ENCODE results near the gene TMEM30B.

The TMEM30B gene

GRCh38 chr14:61284001-61284400 lies 2.9 kb upstream of the TMEM30B start:
- WGBS (ENCODE audit: insufficient coverage, insufficient read length), result no CpG with 5 or more reads among the region's 3 CpGs
- H3K4me3 ChIP-seq (ENCODE audit: low read length), result no peak overlapping the region
- DNase-seq (ENCODE audit: low read depth, low spot score), result no peak

GRCh38 chr14:61282746-61283145 lies 1.6 kb upstream of the TMEM30B start:
- H3K27me3 ChIP-seq (ENCODE audit: control insufficient read depth, insufficient read depth, low read length), result peaks cover 10% of the 10 kb centered on the region
- H3K4me3 ChIP-seq (ENCODE audit: low read length), result no peak overlapping the region
- no peaks in the 10 kb centered on the region for H3K4me1 ChIP-seq (ENCODE audit: control insufficient read depth, insufficient read depth, low read length)
- H3K36me3 ChIP-seq (ENCODE audit: control insufficient read depth, insufficient read depth, low read length), result no peaks in the 10 kb centered on the region
- no CpG with 5 or more reads among the region's 2 CpGs for WGBS (ENCODE audit: insufficient coverage, insufficient read length)
- DNase-seq (ENCODE audit: low read depth, low spot score), result no peak
- H3K9me3 ChIP-seq (ENCODE audit: control insufficient read depth, insufficient read depth, low read length), result no peaks in the 10 kb centered on the region
- H3K27ac ChIP-seq (ENCODE audit: low read length), result no peak overlapping the region

More at GRCh38 chr14:61284001-61284400, 2.9 kb upstream of the TMEM30B start:
- no peaks in the 10 kb centered on the region for H3K36me3 ChIP-seq (ENCODE audit: control insufficient read depth, insufficient read depth, low read length)
- H3K27ac ChIP-seq (ENCODE audit: low read length), result no peak overlapping the region
- H3K4me1 ChIP-seq (ENCODE audit: control insufficient read depth, insufficient read depth, low read length), result no peaks in the 10 kb centered on the region
- H3K27me3 ChIP-seq (ENCODE audit: control insufficient read depth, insufficient read depth, low read length), result peaks cover 10% of the 10 kb centered on the region
- no peaks in the 10 kb centered on the region for H3K9me3 ChIP-seq (ENCODE audit: control insufficient read depth, insufficient read depth, low read length)

GRCh38 chr14:61281948-61282275 lies 774 bp upstream of the TMEM30B start:
- no peak for DNase-seq (ENCODE audit: low read depth, low spot score)
- Histone ChIP-seq H3K27ac (ENCODE audit: low read length) (no peak overlapping the region), H3K4me1 (ENCODE audit: control insufficient read depth, insufficient read depth, low read length) (no peaks in the 10 kb centered on the region), H3K4me3 (ENCODE audit: low read length) (no peak overlapping the region), H3K36me3 (ENCODE audit: control insufficient read depth, insufficient read depth, low read length) (no peaks in the 10 kb centered on the region), H3K9me3 (ENCODE audit: control insufficient read depth, insufficient read depth, low read length) (no peaks in the 10 kb centered on the region), H3K27me3 (ENCODE audit: control insufficient read depth, insufficient read depth, low read length) (peaks cover 10% of the 10 kb centered on the region)
- no CpG with 5 or more reads among the region's 1 CpG for WGBS (ENCODE audit: insufficient coverage, insufficient read length)

GRCh38 chr14:61280526-61281185 lies 482 bp downstream of the TMEM30B start:
- WGBS (ENCODE audit: insufficient coverage, insufficient read length), result no CpG with 5 or more reads among the region's 81 CpGs
- Histone ChIP-seq H3K27me3 (ENCODE audit: control insufficient read depth, insufficient read depth, low read length) (peaks cover 10% of the 10 kb centered on the region), H3K36me3 (ENCODE audit: control insufficient read depth, insufficient read depth, low read length) (no peaks in the 10 kb centered on the region), H3K4me1 (ENCODE audit: control insufficient read depth, insufficient read depth, low read length) (no peaks in the 10 kb centered on the region), H3K4me3 (ENCODE audit: low read length) (peak overlapping the region; percentile 44; the same call in 1 of the 2 replicates), H3K9me3 (ENCODE audit: control insufficient read depth, insufficient read depth, low read length) (no peaks in the 10 kb centered on the region), H3K27ac (ENCODE audit: low read length) (no peak overlapping the region)
- no peak for DNase-seq (ENCODE audit: low read depth, low spot score)

- no CpG with 5 or more reads among the region's 47 CpGs for WGBS (ENCODE audit: insufficient coverage, insufficient read length)
- Histone ChIP-seq H3K36me3 (ENCODE audit: control insufficient read depth, insufficient read depth, low read length) (no peaks in the 10 kb centered on the region), H3K27ac (ENCODE audit: low read length) (no peak overlapping the region), H3K4me1 (ENCODE audit: control insufficient read depth, insufficient read depth, low read length) (no peaks in the 10 kb centered on the region), H3K4me3 (ENCODE audit: low read length) (peak overlapping the region; percentile 44; the same call in 1 of the 2 replicates), H3K27me3 (ENCODE audit: control insufficient read depth, insufficient read depth, low read length) (peaks cover 10% of the 10 kb centered on the region), H3K9me3 (ENCODE audit: control insufficient read depth, insufficient read depth, low read length) (no peaks in the 10 kb centered on the region)
- DNase-seq (ENCODE audit: low read depth, low spot score), result no peak
These were observed 1.0 kb downstream of the TMEM30B start for GRCh38 chr14:61280092-61280525.

- Histone ChIP-seq H3K27ac (ENCODE audit: low read length) (no peak overlapping the region), H3K27me3 (ENCODE audit: control insufficient read depth, insufficient read depth, low read length) (peaks cover 10% of the 10 kb centered on the region), H3K9me3 (ENCODE audit: control insufficient read depth, insufficient read depth, low read length) (no peaks in the 10 kb centered on the region), H3K4me3 (ENCODE audit: low read length) (no peak overlapping the region), H3K4me1 (ENCODE audit: control insufficient read depth, insufficient read depth, low read length) (no peaks in the 10 kb centered on the region), H3K36me3 (ENCODE audit: control insufficient read depth, insufficient read depth, low read length) (no peaks in the 10 kb centered on the region)
- no CpG with 5 or more reads among the region's 5 CpGs for WGBS (ENCODE audit: insufficient coverage, insufficient read length)
- no peak for DNase-seq (ENCODE audit: low read depth, low spot score)
These were observed 2.1 kb downstream of the TMEM30B start for GRCh38 chr14:61279082-61279481.

- no peaks in the 10 kb centered on the region for H3K36me3 ChIP-seq (ENCODE audit: control insufficient read depth, insufficient read depth, low read length)
- no CpG with 5 or more reads among the region's 4 CpGs for WGBS (ENCODE audit: insufficient coverage, insufficient read length)
- peaks cover 10% of the 10 kb centered on the region for H3K27me3 ChIP-seq (ENCODE audit: control insufficient read depth, insufficient read depth, low read length)
- no peaks in the 10 kb centered on the region for H3K4me1 ChIP-seq (ENCODE audit: control insufficient read depth, insufficient read depth, low read length)
- DNase-seq (ENCODE audit: low read depth, low spot score), result no peak
- H3K27ac ChIP-seq (ENCODE audit: low read length), result no peak overlapping the region
- no peak overlapping the region for H3K4me3 ChIP-seq (ENCODE audit: low read length)
- no peaks in the 10 kb centered on the region for H3K9me3 ChIP-seq (ENCODE audit: control insufficient read depth, insufficient read depth, low read length)
These were observed 3.4 kb downstream of the TMEM30B start for GRCh38 chr14:61277784-61278183.

GRCh38 chr14:61277232-61277631 lies 3.9 kb downstream of the TMEM30B start:
- H3K4me3 ChIP-seq (ENCODE audit: low read length), result no peak overlapping the region
- no peaks in the 10 kb centered on the region for H3K36me3 ChIP-seq (ENCODE audit: control insufficient read depth, insufficient read depth, low read length)
- no peaks in the 10 kb centered on the region for H3K4me1 ChIP-seq (ENCODE audit: control insufficient read depth, insufficient read depth, low read length)
- DNase-seq (ENCODE audit: low read depth, low spot score), result no peak
- H3K27ac ChIP-seq (ENCODE audit: low read length), result no peak overlapping the region
- no peaks in the 10 kb centered on the region for H3K9me3 ChIP-seq (ENCODE audit: control insufficient read depth, insufficient read depth, low read length)
- WGBS (ENCODE audit: insufficient coverage, insufficient read length), result no CpG with 5 or more reads among the region's 1 CpG
- peaks cover 10% of the 10 kb centered on the region for H3K27me3 ChIP-seq (ENCODE audit: control insufficient read depth, insufficient read depth, low read length)

- no peaks in the 10 kb centered on the region for H3K36me3 ChIP-seq (ENCODE audit: control insufficient read depth, insufficient read depth, low read length)
- no peaks in the 10 kb centered on the region for H3K4me1 ChIP-seq (ENCODE audit: control insufficient read depth, insufficient read depth, low read length)
- H3K27ac ChIP-seq (ENCODE audit: low read length), result no peak overlapping the region
- H3K4me3 ChIP-seq (ENCODE audit: low read length), result no peak overlapping the region
- WGBS (ENCODE audit: insufficient coverage, insufficient read length), result no CpG with 5 or more reads among the region's 2 CpGs
- no peaks in the 10 kb centered on the region for H3K9me3 ChIP-seq (ENCODE audit: control insufficient read depth, insufficient read depth, low read length)
- no peak for DNase-seq (ENCODE audit: low read depth, low spot score)
- H3K27me3 ChIP-seq (ENCODE audit: control insufficient read depth, insufficient read depth, low read length), result no peaks in the 10 kb centered on the region
These were observed 9.6 kb downstream of the TMEM30B start for GRCh38 chr14:61271552-61271951.

- DNase-seq (ENCODE audit: low read depth, low spot score), result no peak
- no peaks in the 10 kb centered on the region for H3K36me3 ChIP-seq (ENCODE audit: control insufficient read depth, insufficient read depth, low read length)
- H3K9me3 ChIP-seq (ENCODE audit: control insufficient read depth, insufficient read depth, low read length), result no peaks in the 10 kb centered on the region
- no peaks in the 10 kb centered on the region for H3K27me3 ChIP-seq (ENCODE audit: control insufficient read depth, insufficient read depth, low read length)
- no peak overlapping the region for H3K4me3 ChIP-seq (ENCODE audit: low read length)
- no peaks in the 10 kb centered on the region for H3K4me1 ChIP-seq (ENCODE audit: control insufficient read depth, insufficient read depth, low read length)
- no peak overlapping the region for H3K27ac ChIP-seq (ENCODE audit: low read length)
- WGBS (ENCODE audit: insufficient coverage, insufficient read length), result no CpG with 5 or more reads among the region's 4 CpGs
These were observed 10.4 kb downstream of the TMEM30B start for GRCh38 chr14:61270714-61271113.
